Activated T-cell treated with anti-CD3 and anti-CD28 coated beads, Interleukin-2, amount 50 U/mL, for 48 hours (primary cell): ENCODE results near the gene GNA15.
A peak's percentile ranks its signal among the peaks of the same experiment; 100 is the strongest.

Experiments
- DNase-seq, 2 experiments: peaks; one replicate each; pipeline ENCODE4 v3.0.0-alpha.2; 2020

The GNA15 gene

GRCh38 chr19:3122512-3122870 lies 13.3 kb upstream of the GNA15 start:
- DNase-seq, result no peak

- DNase-seq, result no peak
Observed at GRCh38 chr19:3123088-3123721, 12.6 kb upstream of the GNA15 start.

- no peak for DNase-seq
Observed at GRCh38 chr19:3123956-3124355, 11.9 kb upstream of the GNA15 start.

- no peak for DNase-seq
Observed at GRCh38 chr19:3124630-3125029, 11.2 kb upstream of the GNA15 start.

GRCh38 chr19:3125900-3126524 lies 9.8 kb upstream of the GNA15 start:
- peak; percentile 90 for DNase-seq

GRCh38 chr19:3129112-3129511 lies 6.7 kb upstream of the GNA15 start:
- DNase-seq, result no peak

GRCh38 chr19:3131168-3131567 lies 4.7 kb upstream of the GNA15 start:
- DNase-seq, result no peak

GRCh38 chr19:3132971-3133792 lies 2.7 kb upstream of the GNA15 start:
- peak; percentile 85 to 88 for DNase-seq

- no peak for DNase-seq
Observed at GRCh38 chr19:3133793-3134116, 2.1 kb upstream of the GNA15 start.

GRCh38 chr19:3136684-3137055 lies 837 bp downstream of the GNA15 start:
- DNase-seq, result no peak

GRCh38 chr19:3137119-3137518 lies 1.3 kb downstream of the GNA15 start:
- DNase-seq, result no peak

GRCh38 chr19:3138268-3138667 lies 2.4 kb downstream of the GNA15 start:
- no peak for DNase-seq

- DNase-seq, result no peak
Observed at GRCh38 chr19:3140667-3141038, 4.8 kb downstream of the GNA15 start.

GRCh38 chr19:3142292-3142670 lies 6.4 kb downstream of the GNA15 start:
- DNase-seq, result no peak

GRCh38 chr19:3142781-3143337 lies 7.0 kb downstream of the GNA15 start:
- no peak for DNase-seq

- no peak for DNase-seq
Observed at GRCh38 chr19:3145909-3146676, 10.3 kb downstream of the GNA15 start.

GRCh38 chr19:3146677-3147100 lies 10.9 kb downstream of the GNA15 start:
- DNase-seq, result peak; percentile 86 to 88

GRCh38 chr19:3148503-3148902 lies 12.7 kb downstream of the GNA15 start:
- DNase-seq, result no peak

- no peak for DNase-seq
Observed at GRCh38 chr19:3149089-3149488, 13.3 kb downstream of the GNA15 start.

GRCh38 chr19:3149526-3150505 lies 14.0 kb downstream of the GNA15 start:
- no peak for DNase-seq

- no peak for DNase-seq
Observed at GRCh38 chr19:3150739-3151329, 15.0 kb downstream of the GNA15 start.
